Stimulated activated CD8-positive, alpha-beta memory T cell treated with anti-CD3 and anti-CD28 coated beads, Interleukin-12 subunit alpha, Interleukin-12 subunit beta, amount 100 ng/mL, for 24 hours (primary cell): Measurements from ENCODE around the gene CHST9.

ENCODE experiments used
- DNase-seq: peaks from one replicate; pipeline ENCODE4 v3.0.0-alpha.2; 2020; ENCODE audit errors: extremely low read depth

The CHST9 gene

GRCh38 chr18:26867471-26867870 is 317.6 kb downstream of the CHST9 start:
- no peak for DNase-seq

- no peak for DNase-seq
Measured at GRCh38 chr18:26865557-26865956, 319.6 kb downstream of the CHST9 start, which contains the start of gene AQP4. AQP4 (minus strand) TSS chr18:26865707; CDS start chr18:26865689, 18 bp downstream.

GRCh38 chr18:26864658-26865057 is 320.4 kb downstream of the CHST9 start:
- no peak for DNase-seq

GRCh38 chr18:26863921-26864497 is 321.1 kb downstream of the CHST9 start:
- no peak for DNase-seq

- DNase-seq: no peak
Measured at GRCh38 chr18:26863122-26863879, 321.8 kb downstream of the CHST9 start.

- DNase-seq: no peak
Measured at GRCh38 chr18:26862084-26862483, 323.0 kb downstream of the CHST9 start.
